GM12891 (cell line): ENCODE data around the gene ZCWPW1.

Experiments used
- POLR2A ChIP-seq: IDR thresholded peaks from 2 replicates; pipeline ENCODE4 v1.6.1; 2011; ENCODE audit warnings: low read depth, low read length, control low read depth
- POLR2AphosphoS5 ChIP-seq: IDR thresholded peaks from 2 replicates; pipeline ENCODE4 v1.6.1; 2011; ENCODE audit warnings: low read depth, low read length, control low read depth
- POU2F2 ChIP-seq: IDR thresholded peaks from 2 replicates; pipeline ENCODE4 v1.6.1; 2011; ENCODE audit warnings: low read depth, mild to moderate bottlenecking, control low read depth, low read length, moderate library complexity
- SPI1 ChIP-seq: IDR thresholded peaks from 2 replicates; pipeline ENCODE4 v1.6.1; 2011; ENCODE audit warnings: low read depth, low read length, control low read depth
- TAF1 ChIP-seq: IDR thresholded peaks from 2 replicates; pipeline ENCODE4 v1.6.1; 2011; ENCODE audit warnings: low read depth, low read length, control low read depth

- TF ChIP-seq TAF1 (no peak), POLR2AphosphoS5 (no peak), POLR2A (no peak), SPI1 (no peak), POU2F2 (no peak)
Observed at GRCh38 chr7:100407285-100408180, 21.0 kb downstream of the ZCWPW1 start.
